ENCODE data around the gene D2HGDH.
A peak's percentile ranks its signal among the peaks of the same experiment; 100 is the strongest.
"Not testable (repeated sequence)": the region's sequence is repeated elsewhere in the genome, so short reads cannot be mapped to it uniquely, and the experiment has no call there.

D2HGDH gene

DNA sequence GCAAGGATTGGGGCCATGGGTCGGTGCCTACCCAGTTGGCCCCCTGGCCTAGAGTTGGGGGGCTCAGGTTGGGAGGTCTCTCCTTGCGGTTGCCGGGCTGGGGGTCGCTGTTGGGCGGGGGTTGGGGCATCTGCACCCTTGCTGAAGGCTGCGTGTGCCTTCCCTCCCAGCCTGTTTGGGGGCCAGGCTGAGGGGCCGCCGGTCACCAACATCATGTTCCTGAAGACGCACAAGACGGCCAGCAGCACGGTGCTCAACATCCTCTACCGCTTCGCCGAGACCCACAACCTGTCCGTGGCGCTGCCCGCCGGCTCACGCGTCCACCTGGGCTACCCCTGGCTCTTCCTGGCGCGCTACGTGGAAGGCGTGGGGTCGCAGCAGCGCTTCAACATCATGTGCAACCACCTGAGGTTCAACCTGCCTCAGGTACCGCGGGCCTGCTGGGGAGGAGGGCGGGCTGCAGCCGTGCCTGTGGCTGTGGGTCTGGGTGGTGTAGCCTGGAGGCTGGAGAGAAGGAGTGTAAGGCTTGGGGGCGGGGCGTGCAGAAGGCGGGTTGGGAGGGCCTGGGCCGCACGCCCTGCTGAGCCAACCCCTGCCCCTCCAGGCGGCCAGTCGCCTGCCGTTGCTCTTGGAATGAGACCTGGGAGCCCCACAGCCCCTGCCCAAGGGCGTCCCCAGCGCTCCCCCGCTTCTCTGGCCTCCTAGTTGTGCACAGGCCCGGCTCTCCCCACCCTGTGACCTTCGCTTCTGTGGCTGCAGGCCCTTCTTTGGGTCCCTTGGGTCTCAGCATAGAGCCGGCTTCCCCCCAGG, 67.4 kb downstream of the D2HGDH start:
- Histone ChIP-seq H3K27ac (ENCODE audit: insufficient read depth in 1 of 2, low read depth in 1 of 2, low read length in 2 of 2, poor library complexity in 1 of 2, severe bottlenecking in 2 of 2) (no peak overlapping the region), H3K27me3 (replicated peaks in 2 of 5; ENCODE audit: control insufficient read depth in 4 of 5, insufficient read depth in 5 of 5, low read length in 4 of 5) (peaks cover 0 to 25% (median 9%) of the 10 kb centered on the region in 5 experiments), H3K4me3 (ENCODE audit: control insufficient read depth in 1 of 7, extremely low read depth in 1 of 7, insufficient read depth in 4 of 7, low read depth in 2 of 7, low read length in 6 of 7) (no peak overlapping the region), H3K4me1 (ENCODE audit: control extremely low read depth in 1 of 4, control insufficient read depth in 4 of 4, insufficient read depth in 4 of 4, low read length in 3 of 4) (peaks cover 0 to 29% (median 21%) of the 10 kb centered on the region in 4 experiments), H3K36me3 (ENCODE audit: control insufficient read depth in 4 of 4, insufficient read depth in 4 of 4, low read length in 3 of 4) (no peaks in the 10 kb centered on the region), H3K9me3 (ENCODE audit: control extremely low read depth in 1 of 5, control insufficient read depth in 4 of 5, insufficient read depth in 2 of 5, low read depth in 1 of 5, low read length in 4 of 5) (no peaks in the 10 kb centered on the region)
- ChIA-PET POLR2A (no interaction called here), CTCF (no interaction called here)
- no peak for DNase-seq
- WGBS (ENCODE audit: insufficient coverage): 92% methylated on average over 36 of the region's 44 CpGs

DNA sequence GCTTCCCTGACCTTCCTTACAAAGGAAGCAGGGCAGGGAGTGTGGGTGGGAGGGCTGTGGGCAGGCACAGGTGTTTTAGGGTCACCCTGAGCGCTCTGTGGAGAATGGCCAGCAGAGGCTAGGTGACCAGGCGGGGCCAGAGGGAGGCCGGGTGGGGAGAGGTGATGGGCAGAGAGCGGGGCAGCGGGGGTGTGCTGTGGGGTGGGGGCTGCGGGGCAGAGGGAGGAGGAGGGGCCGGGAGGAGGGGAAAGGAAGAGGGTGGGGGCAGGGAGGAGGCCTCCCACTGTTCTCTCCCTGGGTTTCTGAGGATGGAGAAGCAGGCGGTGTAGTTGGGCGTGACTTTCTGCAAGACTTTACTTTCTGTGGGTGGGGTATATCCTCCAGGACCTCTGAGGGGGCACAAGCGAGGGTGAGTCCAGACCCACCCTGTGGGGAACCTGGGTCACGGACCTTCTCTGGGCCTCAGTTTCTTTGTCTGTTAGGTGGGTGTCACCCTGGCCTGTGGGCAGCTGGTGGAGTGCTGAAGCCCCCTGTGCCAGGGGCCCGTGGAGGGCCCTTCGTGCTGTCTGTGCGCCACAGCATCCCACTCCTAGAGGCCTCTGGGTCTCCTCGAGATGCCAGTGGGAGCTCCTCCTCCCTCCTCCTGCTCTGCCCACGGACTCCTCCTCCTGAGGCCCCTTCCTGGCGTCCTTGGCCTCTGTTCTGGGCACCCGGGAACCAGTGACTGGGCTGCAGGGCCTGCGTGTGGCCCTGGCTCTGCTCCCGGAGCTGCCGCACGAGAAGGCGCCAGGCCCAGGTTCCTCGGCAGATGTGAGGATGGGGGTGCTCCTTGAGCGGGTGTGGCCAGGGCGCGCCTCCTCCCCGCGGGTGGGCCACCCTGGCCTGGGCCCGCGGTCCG, 68.2 kb downstream of the D2HGDH start:
- POLR2A ChIA-PET: no interaction called here
- peaks cover 0 to 29% (median 21%) of the 10 kb centered on the region in 4 experiments for H3K4me1 ChIP-seq (ENCODE audit: control extremely low read depth in 1 of 4, control insufficient read depth in 4 of 4, insufficient read depth in 4 of 4, low read length in 3 of 4)
- H3K4me3 ChIP-seq (ENCODE audit: control insufficient read depth in 1 of 7, extremely low read depth in 1 of 7, insufficient read depth in 4 of 7, low read depth in 2 of 7, low read length in 6 of 7): peak overlapping the region in 2 of 7 experiments; percentile 67 to 73
- WGBS (ENCODE audit: insufficient coverage): 65% methylated on average over 19 of the region's 32 CpGs
- H3K27me3 ChIP-seq (replicated peaks in 2 of 5; ENCODE audit: control insufficient read depth in 4 of 5, insufficient read depth in 5 of 5, low read length in 4 of 5): peaks cover 0 to 25% (median 9%) of the 10 kb centered on the region in 5 experiments
- H3K27ac ChIP-seq (ENCODE audit: insufficient read depth in 1 of 2, low read depth in 1 of 2, low read length in 2 of 2, poor library complexity in 1 of 2, severe bottlenecking in 2 of 2): no peak overlapping the region
- DNase-seq: no peak
- CTCF ChIA-PET: interaction anchor here (1.4 kb wide), 1 partner anchor 76 kb away, joined by 3 read pairs; no protein-coding TSS in a partner anchor
- no peaks in the 10 kb centered on the region for H3K36me3 ChIP-seq (ENCODE audit: control insufficient read depth in 4 of 4, insufficient read depth in 4 of 4, low read length in 3 of 4)
- H3K9me3 ChIP-seq (ENCODE audit: control extremely low read depth in 1 of 5, control insufficient read depth in 4 of 5, insufficient read depth in 2 of 5, low read depth in 1 of 5, low read length in 4 of 5): no peaks in the 10 kb centered on the region

DNA sequence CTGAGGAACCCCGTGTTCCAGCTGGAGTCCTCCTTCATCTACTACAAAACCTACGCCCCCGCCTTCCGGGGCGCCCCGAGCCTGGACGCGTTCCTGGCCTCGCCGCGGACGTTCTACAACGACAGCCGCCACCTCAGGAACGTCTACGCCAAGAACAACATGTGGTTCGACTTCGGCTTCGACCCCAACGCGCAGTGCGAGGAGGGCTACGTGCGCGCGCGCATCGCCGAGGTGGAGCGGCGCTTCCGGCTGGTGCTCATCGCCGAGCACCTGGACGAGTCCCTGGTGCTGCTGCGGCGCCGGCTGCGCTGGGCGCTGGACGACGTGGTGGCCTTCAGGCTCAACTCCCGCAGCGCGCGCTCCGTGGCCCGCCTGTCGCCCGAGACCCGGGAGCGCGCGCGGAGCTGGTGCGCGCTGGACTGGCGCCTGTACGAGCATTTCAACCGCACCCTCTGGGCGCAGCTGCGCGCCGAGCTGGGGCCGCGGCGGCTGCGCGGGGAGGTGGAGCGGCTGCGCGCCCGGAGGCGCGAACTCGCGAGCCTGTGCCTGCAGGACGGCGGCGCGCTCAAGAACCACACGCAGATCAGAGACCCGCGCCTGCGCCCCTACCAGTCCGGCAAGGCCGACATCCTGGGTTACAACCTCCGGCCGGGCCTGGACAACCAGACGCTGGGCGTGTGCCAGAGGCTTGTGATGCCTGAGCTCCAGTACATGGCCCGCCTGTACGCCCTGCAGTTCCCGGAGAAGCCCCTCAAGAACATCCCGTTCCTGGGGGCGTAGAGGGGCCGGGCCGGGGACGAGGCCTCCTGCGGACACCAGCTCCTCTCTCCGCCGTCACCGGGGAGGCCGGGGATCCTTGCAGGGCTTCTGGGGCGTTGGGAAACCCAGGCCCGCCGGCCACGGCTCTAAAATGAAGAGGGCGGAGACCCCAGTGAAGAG, 69.2 kb downstream of the D2HGDH start:
- Histone ChIP-seq H3K9me3 (ENCODE audit: control extremely low read depth in 1 of 5, control insufficient read depth in 4 of 5, insufficient read depth in 2 of 5, low read depth in 1 of 5, low read length in 4 of 5) (no peaks in the 10 kb centered on the region), H3K4me1 (ENCODE audit: control extremely low read depth in 1 of 4, control insufficient read depth in 4 of 4, insufficient read depth in 4 of 4, low read length in 3 of 4) (peaks cover 0 to 32% (median 21%) of the 10 kb centered on the region in 4 experiments), H3K27me3 (replicated peaks in 2 of 5; ENCODE audit: control insufficient read depth in 4 of 5, insufficient read depth in 5 of 5, low read length in 4 of 5) (peaks cover 0 to 25% (median 9%) of the 10 kb centered on the region in 5 experiments), H3K4me3 (ENCODE audit: control insufficient read depth in 1 of 7, extremely low read depth in 1 of 7, insufficient read depth in 4 of 7, low read depth in 2 of 7, low read length in 6 of 7) (peak overlapping the region; percentile 30 to 73 (median 57)), H3K36me3 (ENCODE audit: control insufficient read depth in 4 of 4, insufficient read depth in 4 of 4, low read length in 3 of 4) (no peaks in the 10 kb centered on the region), H3K27ac (ENCODE audit: insufficient read depth in 1 of 2, low read depth in 1 of 2, low read length in 2 of 2, poor library complexity in 1 of 2, severe bottlenecking in 2 of 2) (no peak overlapping the region)
- POLR2A ChIA-PET: interaction anchor here (0.6 kb wide), 1 partner anchor 55 kb away, joined by 3 read pairs; no protein-coding TSS in a partner anchor
- CTCF ChIA-PET: interaction anchor here (0.9 to 1.4 kb wide), 5 partner anchors 10 to 77 kb away, joined by 3 to 5 read pairs (median 3); no protein-coding TSS in a partner anchor
- WGBS (ENCODE audit: insufficient coverage): under 1% methylated on average over 106 of the region's 109 CpGs
- peak in 2 of 3 donors; percentile 50 to 66 for DNase-seq

DNA sequence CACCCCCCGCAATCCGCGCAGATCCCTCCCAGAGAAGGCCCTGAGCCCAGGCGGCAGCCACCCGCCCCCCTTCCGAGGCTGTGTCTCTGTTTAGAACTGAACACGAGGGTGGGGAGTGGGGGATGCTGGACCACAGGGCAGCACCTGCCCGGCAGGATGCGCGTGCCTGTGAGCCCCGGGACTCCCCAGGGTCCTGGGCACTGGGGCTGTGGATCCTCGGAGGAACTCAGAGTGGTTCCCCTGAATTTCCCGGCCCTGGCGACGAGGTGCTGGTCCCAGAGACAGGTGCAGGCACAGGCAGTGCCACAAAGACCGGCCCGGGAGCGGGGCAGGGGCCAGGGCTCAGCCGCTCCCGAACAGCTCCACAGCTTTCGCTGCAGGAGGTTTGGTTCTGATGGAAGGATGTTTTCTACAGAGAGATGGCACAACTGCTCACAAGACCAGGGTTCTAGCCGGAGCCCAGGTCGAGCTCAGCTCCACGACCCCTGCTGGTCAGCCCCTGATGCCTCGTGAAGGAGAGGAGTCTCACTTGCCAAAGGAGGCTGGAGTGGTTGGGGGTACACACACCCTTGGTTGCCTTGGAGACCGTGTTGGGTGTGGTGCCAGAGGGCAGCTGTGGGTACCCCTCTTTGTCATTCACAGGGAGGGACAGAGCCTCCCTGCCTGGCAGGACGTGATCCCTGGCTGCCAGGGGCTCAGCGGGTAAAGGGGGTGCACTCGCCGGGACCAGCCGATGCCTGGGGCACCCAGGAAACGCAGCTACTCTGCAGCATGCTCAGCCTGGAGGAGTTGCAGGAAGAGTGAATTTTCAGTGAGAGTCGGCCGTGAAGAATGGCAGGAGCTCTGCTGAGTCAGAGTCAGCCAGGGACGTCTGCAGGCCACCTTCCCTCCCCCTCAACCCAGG, 70.1 kb downstream of the D2HGDH start:
- no peaks in the 10 kb centered on the region for H3K9me3 ChIP-seq (ENCODE audit: control extremely low read depth in 1 of 5, control insufficient read depth in 4 of 5, insufficient read depth in 2 of 5, low read depth in 1 of 5, low read length in 4 of 5)
- peaks cover 0 to 25% (median 9%) of the 10 kb centered on the region in 5 experiments for H3K27me3 ChIP-seq (replicated peaks in 2 of 5; ENCODE audit: control insufficient read depth in 4 of 5, insufficient read depth in 5 of 5, low read length in 4 of 5)
- peak overlapping the region in 6 of 7 experiments; percentile 44 to 73 (median 61) for H3K4me3 ChIP-seq (ENCODE audit: control insufficient read depth in 1 of 7, extremely low read depth in 1 of 7, insufficient read depth in 4 of 7, low read depth in 2 of 7, low read length in 6 of 7)
- POLR2A ChIA-PET: no interaction called here
- H3K27ac ChIP-seq (ENCODE audit: insufficient read depth in 1 of 2, low read depth in 1 of 2, low read length in 2 of 2, poor library complexity in 1 of 2, severe bottlenecking in 2 of 2): peak overlapping the region in 1 of 2 experiments; percentile 53
- 1% methylated on average over 23 of the region's 35 CpGs for WGBS (ENCODE audit: insufficient coverage)
- CTCF ChIA-PET: interaction anchor here (0.9 to 1.4 kb wide), 4 partner anchors 9 to 76 kb away, joined by 3 to 5 read pairs (median 4); no protein-coding TSS in a partner anchor
- DNase-seq: peak; percentile 28 to 65 (median 62)
- no peaks in the 10 kb centered on the region for H3K36me3 ChIP-seq (ENCODE audit: control insufficient read depth in 4 of 4, insufficient read depth in 4 of 4, low read length in 3 of 4)
- peaks cover 0 to 36% (median 21%) of the 10 kb centered on the region in 4 experiments for H3K4me1 ChIP-seq (ENCODE audit: control extremely low read depth in 1 of 4, control insufficient read depth in 4 of 4, insufficient read depth in 4 of 4, low read length in 3 of 4)

DNA sequence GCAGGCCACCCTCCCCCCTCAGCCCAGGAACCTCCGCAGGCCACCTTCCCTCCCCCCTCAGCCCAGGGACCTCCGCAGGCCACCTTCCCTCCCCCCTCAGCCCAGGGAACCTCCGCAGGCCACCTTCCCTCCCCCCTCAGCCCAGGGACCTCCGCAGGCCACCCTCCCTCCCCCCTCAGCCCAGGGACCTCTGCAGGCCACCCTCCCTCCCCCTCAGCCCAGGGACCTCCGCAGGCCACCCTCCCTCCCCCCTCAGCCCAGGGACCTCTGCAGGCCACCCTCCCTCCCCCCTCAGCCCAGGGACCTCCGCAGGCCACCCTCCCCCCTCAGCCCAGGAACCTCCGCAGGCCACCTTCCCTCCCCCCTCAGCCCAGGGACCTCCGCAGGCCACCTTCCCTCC, 71.8 kb downstream of the D2HGDH start:
- H3K4me3 ChIP-seq (ENCODE audit: control insufficient read depth in 1 of 7, extremely low read depth in 1 of 7, insufficient read depth in 4 of 7, low read depth in 2 of 7, low read length in 6 of 7); POLR2A ChIA-PET; H3K36me3 ChIP-seq (ENCODE audit: control insufficient read depth in 4 of 4, insufficient read depth in 4 of 4, low read length in 3 of 4); CTCF ChIA-PET; H3K27ac ChIP-seq (ENCODE audit: insufficient read depth in 1 of 2, low read depth in 1 of 2, low read length in 2 of 2, poor library complexity in 1 of 2, severe bottlenecking in 2 of 2); H3K9me3 ChIP-seq (ENCODE audit: control extremely low read depth in 1 of 5, control insufficient read depth in 4 of 5, insufficient read depth in 2 of 5, low read depth in 1 of 5, low read length in 4 of 5): not testable (repeated sequence)
- peaks cover 0 to 39% (median 21%) of the 10 kb centered on the region in 4 experiments for H3K4me1 ChIP-seq (ENCODE audit: control extremely low read depth in 1 of 4, control insufficient read depth in 4 of 4, insufficient read depth in 4 of 4, low read length in 3 of 4)
- DNase-seq: peak in 1 of 3 donors; percentile 58
- WGBS (ENCODE audit: insufficient coverage): no CpG with 5 or more reads among the region's 8 CpGs
- H3K27me3 ChIP-seq (replicated peaks in 2 of 5; ENCODE audit: control insufficient read depth in 4 of 5, insufficient read depth in 5 of 5, low read length in 4 of 5): peaks cover 0 to 25% (median 9%) of the 10 kb centered on the region in 5 experiments
